Measurements from ENCODE around the gene MNAT1.

- TF ChIP-seq CTCF (IDR thresholded peaks at IDR 0.05) (no peak), POLR2A (IDR thresholded peaks at IDR 0.05) (no peak)
Measured at GRCh38 chr14:60998617-60999016, 264.1 kb downstream of the MNAT1 start.
